Osteocyte (in vitro differentiated cells): ENCODE measurements around the gene ATP2A3. TPM values are rescaled to one million over a fixed set of nuclear protein-coding genes. Genes with fewer than 3 reads are reported as not detected.
"Not testable (repeated sequence)": the region's sequence is repeated elsewhere in the genome, so short reads cannot be mapped to it uniquely, and the experiment has no call there.

ENCODE experiments used
- DNase-seq: peaks from one replicate; pipeline ENCODE4 v3.0.0; 2021; ENCODE audit warnings: mixed read lengths; ENCODE audit not compliant: unreplicated experiment; ENCODE audit errors: extremely low spot score
- H3K27ac Mint-ChIP-seq: one replicate; pipeline ENCODE4 v1.8.0; 2021; ENCODE audit warnings: mild to moderate bottlenecking, mixed read lengths; ENCODE audit not compliant: unreplicated experiment
- H3K27me3 Mint-ChIP-seq: one replicate; pipeline ENCODE4 v1.8.0; 2021; ENCODE audit warnings: mixed read lengths; ENCODE audit not compliant: unreplicated experiment
- H3K36me3 Mint-ChIP-seq: one replicate; pipeline ENCODE4 v1.8.0; 2021; ENCODE audit warnings: mixed read lengths; ENCODE audit not compliant: unreplicated experiment
- H3K4me1 Mint-ChIP-seq: one replicate; pipeline ENCODE4 v1.8.0; 2021; ENCODE audit warnings: mixed read lengths; ENCODE audit not compliant: unreplicated experiment
- H3K4me3 Mint-ChIP-seq: one replicate; pipeline ENCODE4 v1.8.0; 2021; ENCODE audit warnings: mild to moderate bottlenecking, moderate library complexity, mixed read lengths; ENCODE audit not compliant: unreplicated experiment
- H3K9me3 Mint-ChIP-seq: one replicate; pipeline ENCODE4 v1.8.0; 2021; ENCODE audit warnings: mixed read lengths; ENCODE audit not compliant: unreplicated experiment
- total RNA-seq: library from RNA; stranded (reverse); gene quantifications from 2 replicates; pipeline ENCODE4 v1.2.1, GENCODE V29; 2021
- TF ChIP-seq, protein P1 (sequence below): fragments of 200-600 bp; sonication (generic); IDR thresholded peaks from 2 replicates; pipeline ENCODE4 v1.5.0; 2021; ENCODE audit warnings: antibody characterized with exemption, mild to moderate bottlenecking, moderate library complexity

The ATP2A3 gene
- total RNA-seq, 1 donor from 2014 or later, result not detected

DNA sequence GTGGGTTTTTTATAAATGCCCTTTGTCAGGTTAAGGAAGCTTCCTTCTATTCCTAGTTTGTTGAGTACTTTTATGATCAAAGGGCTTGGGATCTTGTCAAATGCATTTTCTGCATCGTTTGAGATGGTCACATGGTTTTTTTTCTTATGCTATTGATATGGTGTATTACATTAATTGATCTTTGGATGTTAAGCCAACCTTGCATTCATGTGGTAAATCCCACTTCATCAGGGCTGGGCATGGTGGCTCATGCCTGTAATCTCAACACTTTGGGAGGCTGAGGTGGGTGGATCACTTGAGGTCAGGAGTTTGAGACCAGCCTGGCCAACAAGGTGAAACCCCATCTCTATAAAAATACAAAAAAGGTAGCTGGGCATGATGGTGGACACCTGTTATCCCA, 30.8 kb upstream of the ATP2A3 start:
- Mint-ChIP-seq H3K36me3 (no peaks in the 10 kb centered on the region), H3K27me3 (peaks cover 37% of the 10 kb centered on the region), H3K27ac (no peak overlapping the region), H3K4me1 (no peaks in the 10 kb centered on the region), H3K9me3 (peaks cover 20% of the 10 kb centered on the region), H3K4me3 (no peak overlapping the region)
- no peak for DNase-seq
- TF ChIP-seq, protein P1, sequence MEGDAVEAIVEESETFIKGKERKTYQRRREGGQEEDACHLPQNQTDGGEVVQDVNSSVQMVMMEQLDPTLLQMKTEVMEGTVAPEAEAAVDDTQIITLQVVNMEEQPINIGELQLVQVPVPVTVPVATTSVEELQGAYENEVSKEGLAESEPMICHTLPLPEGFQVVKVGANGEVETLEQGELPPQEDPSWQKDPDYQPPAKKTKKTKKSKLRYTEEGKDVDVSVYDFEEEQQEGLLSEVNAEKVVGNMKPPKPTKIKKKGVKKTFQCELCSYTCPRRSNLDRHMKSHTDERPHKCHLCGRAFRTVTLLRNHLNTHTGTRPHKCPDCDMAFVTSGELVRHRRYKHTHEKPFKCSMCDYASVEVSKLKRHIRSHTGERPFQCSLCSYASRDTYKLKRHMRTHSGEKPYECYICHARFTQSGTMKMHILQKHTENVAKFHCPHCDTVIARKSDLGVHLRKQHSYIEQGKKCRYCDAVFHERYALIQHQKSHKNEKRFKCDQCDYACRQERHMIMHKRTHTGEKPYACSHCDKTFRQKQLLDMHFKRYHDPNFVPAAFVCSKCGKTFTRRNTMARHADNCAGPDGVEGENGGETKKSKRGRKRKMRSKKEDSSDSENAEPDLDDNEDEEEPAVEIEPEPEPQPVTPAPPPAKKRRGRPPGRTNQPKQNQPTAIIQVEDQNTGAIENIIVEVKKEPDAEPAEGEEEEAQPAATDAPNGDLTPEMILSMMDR, result no peak

DNA sequence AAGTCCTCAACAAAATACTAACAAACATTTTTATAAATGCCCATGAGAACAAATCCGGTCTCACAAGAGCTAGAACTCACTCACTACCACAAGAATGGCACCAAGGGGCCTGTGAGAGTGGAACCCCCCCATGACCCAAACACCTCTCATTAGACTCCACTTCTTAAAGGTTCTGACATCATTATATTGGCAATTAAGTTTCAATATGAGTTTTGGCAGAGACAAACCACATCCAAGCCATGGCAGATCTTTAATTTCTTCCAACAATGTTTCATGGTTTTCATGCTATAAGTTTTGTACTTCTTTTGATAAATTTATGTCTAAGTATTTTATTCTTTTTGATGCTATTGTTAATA, 30.0 kb upstream of the ATP2A3 start:
- TF ChIP-seq, protein P1, result no peak
- Mint-ChIP-seq H3K27ac (no peak overlapping the region), H3K4me3 (no peak overlapping the region), H3K4me1 (no peaks in the 10 kb centered on the region), H3K9me3 (peaks cover 20% of the 10 kb centered on the region), H3K27me3 (peaks cover 37% of the 10 kb centered on the region), H3K36me3 (no peaks in the 10 kb centered on the region)
- DNase-seq, result no peak

DNA sequence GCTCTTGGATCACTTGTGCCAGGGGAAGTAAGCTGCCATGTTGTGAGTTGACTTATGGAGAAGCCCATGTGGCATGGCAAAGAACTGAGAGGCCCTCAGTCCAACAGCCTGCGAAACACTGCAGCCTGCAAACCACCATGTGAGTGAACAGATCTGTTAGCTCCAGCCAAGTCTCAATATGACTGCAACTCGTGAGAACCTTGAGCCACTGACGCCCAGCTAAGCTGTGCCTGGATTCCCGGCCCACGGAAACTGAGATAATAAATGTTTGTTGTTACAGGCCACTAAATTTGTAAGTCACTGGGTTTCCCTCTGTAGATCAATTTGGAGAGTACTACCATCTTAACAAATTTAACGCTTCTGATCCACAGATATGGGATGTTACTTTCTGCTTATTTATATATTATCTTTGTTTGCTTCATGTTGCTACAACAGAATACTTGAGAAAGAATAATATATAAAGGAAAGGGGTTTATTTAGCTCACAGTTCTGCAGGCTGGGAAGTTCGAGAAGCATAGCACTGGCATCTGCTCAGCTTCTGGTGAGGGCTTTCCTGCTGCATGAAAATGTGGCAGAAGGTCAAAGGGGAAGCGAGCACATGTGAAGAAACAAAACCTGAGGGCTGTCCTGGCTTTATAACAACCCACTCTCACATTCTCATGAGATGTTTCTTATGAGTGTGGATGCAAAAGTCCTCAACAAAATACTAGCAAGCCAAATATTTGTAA, 29.4 kb upstream of the ATP2A3 start:
- Mint-ChIP-seq H3K36me3 (no peaks in the 10 kb centered on the region), H3K27ac (no peak overlapping the region), H3K27me3 (peaks cover 37% of the 10 kb centered on the region), H3K4me3 (no peak overlapping the region), H3K9me3 (peaks cover 20% of the 10 kb centered on the region), H3K4me1 (peaks cover under 1% of the 10 kb centered on the region)
- DNase-seq, result no peak
- TF ChIP-seq, protein P1, result no peak

DNA sequence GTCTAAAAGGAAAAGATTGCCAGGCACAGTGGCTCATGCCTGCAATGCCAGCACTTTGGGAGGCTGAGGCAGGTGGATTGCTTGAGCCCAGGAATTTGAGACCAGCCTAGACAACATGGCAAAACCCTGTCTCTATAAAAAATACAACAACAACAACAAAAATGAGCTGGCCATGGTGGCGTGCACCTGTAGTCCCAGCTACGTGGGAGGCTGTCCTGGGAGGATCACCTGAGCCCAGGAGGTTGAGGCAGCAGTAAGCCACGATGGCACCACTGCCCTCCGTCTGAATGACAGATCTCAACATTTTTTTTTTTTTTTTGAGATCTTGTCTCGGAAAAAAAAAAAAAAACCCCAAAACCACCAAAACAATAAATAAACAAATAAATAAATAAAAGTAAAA, 28.1 kb upstream of the ATP2A3 start:
- H3K4me3 Mint-ChIP-seq, result no peak overlapping the region
- peaks cover 15% of the 10 kb centered on the region for H3K9me3 Mint-ChIP-seq
- TF ChIP-seq, protein P1, result no peak
- H3K36me3 Mint-ChIP-seq, result no peaks in the 10 kb centered on the region
- H3K27ac Mint-ChIP-seq, result no peak overlapping the region
- H3K27me3 Mint-ChIP-seq, result peaks cover 37% of the 10 kb centered on the region
- DNase-seq, result no peak
- peaks cover 3% of the 10 kb centered on the region for H3K4me1 Mint-ChIP-seq

DNA sequence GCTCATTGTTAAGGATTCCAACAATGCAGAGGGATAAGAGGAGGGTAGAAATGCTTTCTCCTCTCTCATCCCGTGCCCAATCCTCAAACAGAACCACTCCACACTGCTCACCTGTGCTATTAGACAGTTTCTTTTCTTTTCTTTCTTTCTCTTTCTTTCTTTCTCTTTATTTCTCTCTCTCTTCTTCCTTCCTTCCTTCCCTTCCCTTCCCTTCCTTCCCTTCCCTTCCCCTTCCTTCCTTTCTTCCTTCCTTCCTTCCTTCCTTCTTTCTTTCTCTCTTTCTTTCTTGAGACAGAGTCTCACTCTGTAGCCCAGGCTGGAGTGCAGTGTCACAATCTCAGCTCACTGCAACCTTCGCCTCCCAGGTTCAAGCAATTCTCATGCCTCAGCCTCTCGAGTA, 27.5 kb upstream of the ATP2A3 start:
- not testable (repeated sequence) for DNase-seq, H3K4me1 Mint-ChIP-seq, H3K4me3 Mint-ChIP-seq, H3K36me3 Mint-ChIP-seq, H3K27ac Mint-ChIP-seq
- Mint-ChIP-seq H3K9me3 (peaks cover 15% of the 10 kb centered on the region), H3K27me3 (peaks cover 31% of the 10 kb centered on the region)
